ENCODE results near the gene BRD7. TPM values are rescaled to one million over a fixed set of nuclear protein-coding genes. Genes with fewer than 3 reads are reported as not detected.

BRD7 gene
- total and polyA plus RNA-seq, 2 of the 13 experiments (the other 11 are each of a cell fraction or from before 2014, with no cell fraction given): 82.3 to 149 TPM

DNA sequence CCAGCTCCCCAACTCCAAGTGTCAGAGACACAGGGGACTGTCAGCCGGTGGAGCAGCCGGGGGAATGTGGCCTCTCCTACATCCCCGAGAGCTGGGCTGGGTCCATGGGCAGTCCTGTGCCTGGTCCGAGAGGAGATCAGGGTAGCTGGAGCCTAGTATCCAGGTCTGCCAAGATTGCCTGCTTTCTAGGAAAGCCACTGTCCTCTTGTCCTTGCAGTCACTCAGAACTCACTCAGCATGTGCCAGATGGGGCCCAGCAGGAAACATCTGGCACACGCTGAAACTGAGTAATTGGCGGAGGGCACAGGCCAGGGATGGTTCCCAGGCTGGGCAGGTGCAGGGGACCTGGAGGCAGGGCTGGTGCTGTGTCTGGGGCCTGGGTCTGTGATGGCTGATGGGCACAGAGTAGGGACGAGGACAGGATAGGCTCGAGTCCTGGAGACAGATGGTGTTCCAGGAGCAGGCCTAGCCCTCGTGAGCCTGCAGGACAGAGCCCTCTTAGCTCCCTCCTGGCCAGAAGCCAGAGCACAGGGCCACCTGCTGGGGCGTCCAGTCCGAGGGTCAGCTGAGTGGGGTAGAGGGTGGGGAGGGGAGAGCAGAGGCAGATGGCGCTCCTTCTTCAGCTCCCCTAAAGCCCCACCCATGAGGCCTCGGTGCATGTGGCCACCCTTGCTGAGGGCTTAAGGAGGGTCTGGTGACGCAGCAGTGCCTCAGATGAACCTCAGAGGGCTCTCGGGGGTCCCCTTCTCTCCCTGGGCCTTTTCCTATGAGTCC is 71.3 kb downstream of the BRD7 start (continued):
- TF ChIP-seq KDM6A (CRISPR knock-in tag; IDR thresholded peaks at IDR 0.05; ENCODE audit: low read depth) (no peak), ZNF724P (CRISPR knock-in tag; IDR thresholded peaks at IDR 0.05; ENCODE audit: borderline replicate concordance) (peak; percentile 63; the same call in 1 of the 2 replicates), ZNF563 (CRISPR knock-in tag; IDR thresholded peaks at IDR 0.05) (no peak), HCFC1 (IDR thresholded peaks at IDR 0.05; ENCODE audit: low read depth, low read length) (no peak), CCAR2 (optimal IDR thresholded peaks at IDR 0.05; ENCODE audit: low read depth, low read length) (no peak), ZNF768 (CRISPR knock-in tag; IDR thresholded peaks at IDR 0.05) (no peak; the same call in 1 of the 2 replicates), ZNF709 (CRISPR knock-in tag; IDR thresholded peaks at IDR 0.05) (no peak), ZNF703 (CRISPR knock-in tag; IDR thresholded peaks at IDR 0.05; ENCODE audit: borderline replicate concordance) (0 out of 2 replicates have a peak, but pooled peaks have one; percentile 7), EED (CRISPR knock-in tag; IDR thresholded peaks at IDR 0.05) (peak; percentile 74; the same call in 1 of the 2 replicates), RBM22 (optimal IDR thresholded peaks at IDR 0.05; ENCODE audit: low read length) (no peak), CHD2 (IDR thresholded peaks at IDR 0.05; ENCODE audit: low read depth, low read length) (no peak), ZNF382 (CRISPR knock-in tag; IDR thresholded peaks at IDR 0.05; ENCODE audit: borderline replicate concordance) (no peak), ZMAT3 (CRISPR knock-in tag; conservative IDR thresholded peaks at IDR 0.05) (no peak), DR1 (CRISPR knock-in tag; IDR thresholded peaks at IDR 0.05) (no peak)
- TF ChIP-seq, protein P1, sequence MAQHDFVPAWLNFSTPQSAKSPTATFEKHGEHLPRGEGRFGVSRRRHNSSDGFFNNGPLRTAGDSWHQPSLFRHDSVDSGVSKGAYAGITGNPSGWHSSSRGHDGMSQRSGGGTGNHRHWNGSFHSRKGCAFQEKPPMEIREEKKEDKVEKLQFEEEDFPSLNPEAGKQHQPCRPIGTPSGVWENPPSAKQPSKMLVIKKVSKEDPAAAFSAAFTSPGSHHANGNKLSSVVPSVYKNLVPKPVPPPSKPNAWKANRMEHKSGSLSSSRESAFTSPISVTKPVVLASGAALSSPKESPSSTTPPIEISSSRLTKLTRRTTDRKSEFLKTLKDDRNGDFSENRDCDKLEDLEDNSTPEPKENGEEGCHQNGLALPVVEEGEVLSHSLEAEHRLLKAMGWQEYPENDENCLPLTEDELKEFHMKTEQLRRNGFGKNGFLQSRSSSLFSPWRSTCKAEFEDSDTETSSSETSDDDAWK (CRISPR knock-in tag; IDR thresholded peaks at IDR 0.05): no peak
- TF ChIP-seq, protein P2, sequence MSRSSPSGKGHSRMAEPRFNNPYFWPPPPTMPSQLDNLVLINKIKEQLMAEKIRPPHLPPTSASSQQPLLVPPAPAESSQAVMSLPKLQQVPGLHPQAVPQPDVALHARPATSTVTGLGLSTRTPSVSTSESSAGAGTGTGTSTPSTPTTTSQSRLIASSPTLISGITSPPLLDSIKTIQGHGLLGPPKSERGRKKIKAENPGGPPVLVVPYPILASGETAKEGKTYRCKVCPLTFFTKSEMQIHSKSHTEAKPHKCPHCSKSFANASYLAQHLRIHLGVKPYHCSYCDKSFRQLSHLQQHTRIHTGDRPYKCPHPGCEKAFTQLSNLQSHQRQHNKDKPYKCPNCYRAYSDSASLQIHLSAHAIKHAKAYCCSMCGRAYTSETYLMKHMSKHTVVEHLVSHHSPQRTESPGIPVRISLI (CRISPR knock-in tag; IDR thresholded peaks at IDR 0.05; ENCODE audit: borderline replicate concordance): no peak
- TF ChIP-seq, protein P3, sequence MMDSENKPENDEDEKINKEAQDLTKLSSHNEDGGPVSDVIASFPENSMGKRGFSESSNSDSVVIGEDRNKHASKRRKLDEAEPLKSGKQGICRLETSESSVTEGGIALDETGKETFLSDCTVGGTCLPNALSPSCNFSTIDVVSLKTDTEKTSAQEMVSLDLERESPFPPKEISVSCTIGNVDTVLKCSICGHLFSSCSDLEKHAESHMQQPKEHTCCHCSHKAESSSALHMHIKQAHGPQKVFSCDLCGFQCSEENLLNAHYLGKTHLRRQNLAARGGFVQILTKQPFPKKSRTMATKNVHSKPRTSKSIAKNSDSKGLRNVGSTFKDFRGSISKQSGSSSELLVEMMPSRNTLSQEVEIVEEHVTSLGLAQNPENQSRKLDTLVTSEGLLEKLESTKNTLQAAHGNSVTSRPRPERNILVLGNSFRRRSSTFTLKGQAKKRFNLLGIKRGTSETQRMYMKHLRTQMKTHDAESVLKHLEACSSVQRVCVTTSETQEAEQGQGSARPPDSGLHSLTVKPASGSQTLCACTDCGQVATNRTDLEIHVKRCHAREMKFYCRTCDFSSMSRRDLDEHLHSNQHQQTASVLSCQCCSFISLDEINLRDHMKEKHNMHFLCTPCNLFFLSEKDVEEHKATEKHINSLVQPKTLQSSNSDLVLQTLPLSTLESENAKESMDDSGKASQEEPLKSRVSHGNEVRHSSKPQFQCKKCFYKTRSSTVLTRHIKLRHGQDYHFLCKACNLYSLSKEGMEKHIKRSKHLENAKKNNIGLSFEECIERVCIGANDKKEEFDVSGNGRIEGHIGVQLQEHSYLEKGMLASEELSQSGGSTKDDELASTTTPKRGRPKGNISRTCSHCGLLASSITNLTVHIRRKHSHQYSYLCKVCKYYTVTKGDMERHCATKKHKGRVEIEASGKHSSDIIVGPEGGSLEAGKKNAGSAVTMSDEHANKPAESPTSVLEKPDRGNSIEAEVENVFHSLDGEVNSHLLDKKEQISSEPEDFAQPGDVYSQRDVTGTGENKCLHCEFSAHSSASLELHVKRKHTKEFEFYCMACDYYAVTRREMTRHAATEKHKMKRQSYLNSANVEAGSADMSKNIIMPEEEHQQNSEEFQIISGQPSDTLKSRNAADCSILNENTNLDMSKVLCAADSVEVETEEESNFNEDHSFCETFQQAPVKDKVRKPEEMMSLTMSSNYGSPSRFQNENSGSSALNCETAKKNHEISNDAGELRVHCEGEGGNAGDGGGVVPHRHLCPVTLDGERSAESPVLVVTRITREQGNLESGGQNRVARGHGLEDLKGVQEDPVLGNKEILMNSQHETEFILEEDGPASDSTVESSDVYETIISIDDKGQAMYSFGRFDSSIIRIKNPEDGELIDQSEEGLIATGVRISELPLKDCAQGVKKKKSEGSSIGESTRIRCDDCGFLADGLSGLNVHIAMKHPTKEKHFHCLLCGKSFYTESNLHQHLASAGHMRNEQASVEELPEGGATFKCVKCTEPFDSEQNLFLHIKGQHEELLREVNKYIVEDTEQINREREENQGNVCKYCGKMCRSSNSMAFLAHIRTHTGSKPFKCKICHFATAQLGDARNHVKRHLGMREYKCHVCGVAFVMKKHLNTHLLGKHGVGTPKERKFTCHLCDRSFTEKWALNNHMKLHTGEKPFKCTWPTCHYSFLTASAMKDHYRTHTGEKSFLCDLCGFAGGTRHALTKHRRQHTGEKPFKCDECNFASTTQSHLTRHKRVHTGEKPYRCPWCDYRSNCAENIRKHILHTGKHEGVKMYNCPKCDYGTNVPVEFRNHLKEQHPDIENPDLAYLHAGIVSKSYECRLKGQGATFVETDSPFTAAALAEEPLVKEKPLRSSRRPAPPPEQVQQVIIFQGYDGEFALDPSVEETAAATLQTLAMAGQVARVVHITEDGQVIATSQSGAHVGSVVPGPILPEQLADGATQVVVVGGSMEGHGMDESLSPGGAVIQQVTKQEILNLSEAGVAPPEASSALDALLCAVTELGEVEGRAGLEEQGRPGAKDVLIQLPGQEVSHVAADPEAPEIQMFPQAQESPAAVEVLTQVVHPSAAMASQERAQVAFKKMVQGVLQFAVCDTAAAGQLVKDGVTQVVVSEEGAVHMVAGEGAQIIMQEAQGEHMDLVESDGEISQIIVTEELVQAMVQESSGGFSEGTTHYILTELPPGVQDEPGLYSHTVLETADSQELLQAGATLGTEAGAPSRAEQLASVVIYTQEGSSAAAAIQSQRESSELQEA (CRISPR knock-in tag; IDR thresholded peaks at IDR 0.05; ENCODE audit: not compliant biosample characterization): no peak
- TF ChIP-seq, protein P4, sequence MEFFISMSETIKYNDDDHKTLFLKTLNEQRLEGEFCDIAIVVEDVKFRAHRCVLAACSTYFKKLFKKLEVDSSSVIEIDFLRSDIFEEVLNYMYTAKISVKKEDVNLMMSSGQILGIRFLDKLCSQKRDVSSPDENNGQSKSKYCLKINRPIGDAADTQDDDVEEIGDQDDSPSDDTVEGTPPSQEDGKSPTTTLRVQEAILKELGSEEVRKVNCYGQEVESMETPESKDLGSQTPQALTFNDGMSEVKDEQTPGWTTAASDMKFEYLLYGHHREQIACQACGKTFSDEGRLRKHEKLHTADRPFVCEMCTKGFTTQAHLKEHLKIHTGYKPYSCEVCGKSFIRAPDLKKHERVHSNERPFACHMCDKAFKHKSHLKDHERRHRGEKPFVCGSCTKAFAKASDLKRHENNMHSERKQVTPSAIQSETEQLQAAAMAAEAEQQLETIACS (CRISPR knock-in tag; IDR thresholded peaks at IDR 0.05): no peak

Data from HepG2 (cell line).